Esophagus squamous epithelium (tissue), 5 donors: ENCODE measurements around the gene PDGFB. TPM values are rescaled to one million over a fixed set of nuclear protein-coding genes. Genes with fewer than 3 reads are reported as not detected.

Experiments used
- DNase-seq: peaks from one replicate; lab custom pipeline; 2025; lab: John Stamatoyannopoulos, UW
- H3K27ac ChIP-seq, 4 donors: fragments of 200-600 bp; sonication (generic); one replicate each; pipeline ENCODE4 v1.5.1; 2016 to 2019; ENCODE audit warnings: mild to moderate bottlenecking in 1 of 4
- H3K27me3 ChIP-seq, 4 donors: fragments of 200-600 bp; sonication (generic); 1 replicate in 3 of 4; 2 replicates in 1 of 4; pipeline versions ENCODE4 v1.5.1 to v1.6.0; 2017 to 2021; ENCODE audit warnings: antibody characterized with exemption in 1 of 4
- H3K36me3 ChIP-seq, 3 donors: fragments of 200-600 bp; sonication (generic); one replicate each; pipeline ENCODE4 v1.5.1; 2016 to 2019
- H3K4me1 ChIP-seq, 3 donors: fragments of 200-600 bp; sonication (generic); one replicate each; pipeline ENCODE4 v1.5.1; 2017 to 2019
- H3K4me3 ChIP-seq, 4 donors: fragments of 200-600 bp; sonication (generic); 1 replicate in 3 of 4; 2 replicates in 1 of 4; pipeline ENCODE4 v1.5.1; 2016 to 2019; ENCODE audit warnings: mild to moderate bottlenecking in 2 of 4, moderate library complexity in 1 of 4
- H3K9me3 ChIP-seq, 3 donors: fragments of 200-600 bp; sonication (generic); one replicate each; pipeline ENCODE4 v1.5.1; 2016 to 2019
- CTCF ChIP-seq, 6 experiments: fragments of 450-650 bp in 4 of 6; fragments of 200-600 bp in 2 of 6; sonication (generic) in 2 of 6; IDR thresholded peaks; one replicate each; pipeline ENCODE4 v1.5.1; 2016 to 2019; ENCODE audit warnings: antibody characterized with exemption in 6 of 6, mild to moderate bottlenecking in 4 of 6, moderate library complexity in 4 of 6
- POLR2A ChIP-seq, 4 donors: fragments of 450-650 bp; IDR thresholded peaks; one replicate each; pipeline ENCODE4 v1.6.1; 2017; ENCODE audit warnings: antibody characterized with exemption in 4 of 4, mild to moderate bottlenecking in 4 of 4, moderate library complexity in 3 of 4
- WGBS, 2 donors: methylation state at CpG; one replicate each; pipeline ENCODE4 v1.1.5; 2018; 5-methylcytosine and 5-hydroxymethylcytosine counted together
- intact Hi-C: fragments of 100-400 bp; cut with DNase I; formaldehyde crosslinking; loops from one replicate; pipeline ENCODE4 v1.15.0; 2022
- total RNA-seq, 4 donors: library from RNA; depleted of rRNA; stranded (reverse); fragments of >200 nt; gene quantifications; one replicate each; pipeline ENCODE4 v1.1.0, GENCODE V29; 2016
- donor health status: DM: yes; HTN: yes; CAD: no.

Gene PDGFB
- total RNA-seq, 4 donors from 2014 or later = 1.2 to 6.3 (median 3.7) TPM

- H3K9me3 ChIP-seq = peaks cover 0 to 10% (median 9%) of the 10 kb centered on the region in 3 donors
- peaks cover 18 to 38% (median 24%) of the 10 kb centered on the region in 3 donors for H3K4me1 ChIP-seq
- DNase-seq = no peak
- H3K27ac ChIP-seq = peak overlapping the region; percentile 19 to 81 (median 70)
- intact Hi-C loops = no loop called here
- no peak for TF ChIP-seq CTCF (IDR thresholded peaks at IDR 0.05)
- TF ChIP-seq POLR2A (IDR thresholded peaks at IDR 0.05) = no peak
- no peaks in the 10 kb centered on the region for H3K36me3 ChIP-seq
- H3K4me3 ChIP-seq = no peak overlapping the region
- peaks cover 0 to 8% (median 0%) of the 10 kb centered on the region in 4 donors for H3K27me3 ChIP-seq
- WGBS, 2 donors = 46 to 48% methylated on average over 3 of the region's 9 CpGs
Measured at GRCh38 chr22:39282645-39283321, 38.0 kb upstream of the PDGFB start.

- no peak overlapping the region for H3K4me3 ChIP-seq
- peaks cover 0 to 10% (median 9%) of the 10 kb centered on the region in 3 donors for H3K9me3 ChIP-seq
- intact Hi-C loops = no loop called here
- peaks cover 18 to 30% (median 24%) of the 10 kb centered on the region in 3 donors for H3K4me1 ChIP-seq
- no peaks in the 10 kb centered on the region for H3K36me3 ChIP-seq
- H3K27me3 ChIP-seq = peaks cover 0 to 14% (median 0%) of the 10 kb centered on the region in 4 donors
- DNase-seq = no peak
- H3K27ac ChIP-seq = peak overlapping the region in 1 of 4 donors; percentile 5
- 80 to 85% methylated on average over 6 of the region's 6 CpGs for WGBS, 2 donors
- TF ChIP-seq POLR2A (IDR thresholded peaks at IDR 0.05) (no peak), CTCF (IDR thresholded peaks at IDR 0.05) (no peak)
Measured at GRCh38 chr22:39281126-39281525, 36.3 kb upstream of the PDGFB start.

- Histone ChIP-seq H3K4me3 (no peak overlapping the region), H3K4me1 (peaks cover 18 to 30% (median 24%) of the 10 kb centered on the region in 3 donors), H3K27me3 (peaks cover 0 to 18% (median 0%) of the 10 kb centered on the region in 4 donors), H3K36me3 (no peaks in the 10 kb centered on the region), H3K9me3 (peaks cover 0 to 9% (median 8%) of the 10 kb centered on the region in 3 donors), H3K27ac (no peak overlapping the region)
- TF ChIP-seq CTCF (IDR thresholded peaks at IDR 0.05) (no peak), POLR2A (IDR thresholded peaks at IDR 0.05) (no peak)
- no peak for DNase-seq
- 91% methylated on average over 5 of the region's 7 CpGs; no CpG with 5 or more reads in 1 of the 2 donors for WGBS, 2 donors
- intact Hi-C loops = no loop called here
Measured at GRCh38 chr22:39280250-39280649, 35.5 kb upstream of the PDGFB start.

GRCh38 chr22:39279170-39279850 is 34.5 kb upstream of the PDGFB start:
- 50 to 57% methylated on average over 14 to 17 of the region's 23 CpGs for WGBS, 2 donors

More at GRCh38 chr22:39279170-39279850, 34.5 kb upstream of the PDGFB start:
- Histone ChIP-seq H3K4me1 (peaks cover 18 to 27% (median 21%) of the 10 kb centered on the region in 3 donors), H3K36me3 (no peaks in the 10 kb centered on the region), H3K27ac (no peak overlapping the region), H3K4me3 (no peak overlapping the region), H3K27me3 (peaks cover 0 to 23% (median 0%) of the 10 kb centered on the region in 4 donors), H3K9me3 (no peaks in the 10 kb centered on the region)
- TF ChIP-seq CTCF (IDR thresholded peaks at IDR 0.05) (no peak), POLR2A (IDR thresholded peaks at IDR 0.05) (no peak)
- intact Hi-C loops = no loop called here
- no peak for DNase-seq
